SU-DHL-6 (cell line): ENCODE results near the gene LHPP.

ENCODE experiments used
- H2AFZ ChIP-seq: fragments of 200-600 bp; sonication (generic); 2 replicates; pipeline ENCODE4 v1.6.1; 2014; ENCODE audit warnings: low read depth, mild to moderate bottlenecking, moderate library complexity, mixed read lengths, antibody characterized with exemption, low read length; ENCODE audit not compliant: severe bottlenecking
- H3F3A ChIP-seq: fragments of 200-600 bp; shearing (Covaris generic); 2 replicates; pipeline ENCODE4 v1.6.0; 2016; ENCODE audit warnings: antibody characterized with exemption, mild to moderate bottlenecking; ENCODE audit not compliant: insufficient read depth
- H3K27ac ChIP-seq: fragments of 200-600 bp; sonication (generic); 2 replicates; pipeline ENCODE4 v1.5.1; 2016; ENCODE audit warnings: low read depth, mild to moderate bottlenecking, low read length, moderate library complexity, mixed read lengths
- H3K27me3 ChIP-seq: fragments of 200-600 bp; sonication (generic), shearing (Covaris generic); 2 replicates; pipeline ENCODE4 v1.6.0; 2014; ENCODE audit warnings: mild to moderate bottlenecking, low read length
- H3K36me3 ChIP-seq: fragments of 200-600 bp; sonication (generic); 2 replicates; pipeline ENCODE4 v1.6.1; 2014; ENCODE audit warnings: mild to moderate bottlenecking, low read length, mixed read lengths
- H3K4me2 ChIP-seq: fragments of 300-600, 200-600 bp; shearing (Covaris generic), sonication (generic); 2 replicates; pipeline ENCODE4 v1.6.0; 2014; ENCODE audit warnings: low read length, low read depth, mild to moderate bottlenecking; ENCODE audit not compliant: poor library complexity, severe bottlenecking
- H3K4me3 ChIP-seq: fragments of 200-600 bp; sonication (generic); 2 replicates; pipeline ENCODE4 v1.5.1; 2014; ENCODE audit warnings: antibody characterized with exemption, low read length, mild to moderate bottlenecking, mixed read lengths; ENCODE audit not compliant: insufficient read depth, poor library complexity, severe bottlenecking
- H3K79me2 ChIP-seq: fragments of 200-600 bp; sonication (generic); 2 replicates; pipeline ENCODE4 v1.6.1; 2014; ENCODE audit warnings: mild to moderate bottlenecking, low read length, moderate library complexity; ENCODE audit not compliant: insufficient read depth
- H3K9ac ChIP-seq: fragments of 200-600 bp; sonication (generic); 2 replicates; pipeline ENCODE4 v1.7.0; 2014; ENCODE audit warnings: mild to moderate bottlenecking, low read length
- H3K9me2 ChIP-seq: fragments of 200-600 bp; sonication (generic); replicated peaks from 2 replicates; pipeline ENCODE4 v1.6.1; 2014; ENCODE audit warnings: low read length; ENCODE audit not compliant: insufficient read depth
- H3K9me3 ChIP-seq: fragments of 200-600 bp; sonication (generic); 2 replicates; pipeline ENCODE4 v1.6.1; 2014; ENCODE audit warnings: low read length, mixed read lengths; ENCODE audit not compliant: insufficient read depth
- H4K20me1 ChIP-seq: fragments of 200-600 bp; sonication (generic); 2 replicates; pipeline ENCODE4 v1.6.1; 2014; ENCODE audit warnings: low read depth, mild to moderate bottlenecking, antibody characterized with exemption, low read length, moderate library complexity, mixed read lengths
- EZH2phosphoT487 ChIP-seq: fragments of 200-600 bp; sonication (generic), shearing (Covaris generic); conservative IDR thresholded peaks from 2 replicates; pipeline ENCODE4 v1.6.1; 2018; ENCODE audit warnings: mild to moderate bottlenecking, antibody characterized with exemption, low read length, moderate library complexity, mixed read lengths
- TF ChIP-seq, protein P1 (sequence below): fragments of 200-600 bp; sonication (generic); IDR thresholded peaks from one replicate; pipeline ENCODE4 v1.5.1; 2017; ENCODE audit warnings: antibody characterized with exemption, mild to moderate bottlenecking, low read length, moderate library complexity; ENCODE audit not compliant: insufficient read depth, poor library complexity, severe bottlenecking

Gene LHPP

DNA sequence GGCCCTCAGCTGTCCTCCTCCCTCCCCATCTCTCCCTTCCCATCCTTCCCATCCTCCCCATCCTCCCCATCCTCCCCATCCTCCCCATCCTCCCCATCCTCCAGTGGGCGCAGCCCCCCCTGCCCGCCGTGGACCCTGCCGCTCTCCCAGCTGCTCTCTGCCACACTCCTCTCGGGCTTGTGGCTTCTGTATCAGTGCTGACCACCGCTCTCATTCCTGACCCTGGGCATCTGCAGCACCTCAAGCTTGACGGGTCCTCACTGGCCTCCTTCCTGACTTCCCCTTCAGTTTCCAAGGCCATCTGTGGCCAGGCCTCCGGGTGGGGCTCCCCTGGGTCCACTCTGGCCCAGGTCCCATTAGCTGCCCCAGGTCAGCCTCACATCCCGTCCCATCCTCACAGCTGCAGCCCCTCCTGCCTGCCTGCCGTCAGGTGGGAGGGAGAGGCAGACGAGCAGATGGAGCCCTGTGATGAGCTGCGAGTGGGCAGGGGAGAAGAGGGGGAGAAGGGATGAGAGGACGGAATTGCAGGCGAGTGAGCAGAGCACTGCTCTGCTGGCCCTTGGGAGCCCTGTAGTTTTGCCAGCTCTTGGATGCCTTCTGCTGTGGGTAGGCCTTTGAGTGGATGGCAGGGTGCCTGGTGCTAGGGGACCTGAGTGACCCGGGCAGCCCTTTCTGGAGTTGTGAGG lies 35.7 kb downstream of the LHPP start:
- TF ChIP-seq EZH2phosphoT487 = no peak
- TF ChIP-seq, protein P1, sequence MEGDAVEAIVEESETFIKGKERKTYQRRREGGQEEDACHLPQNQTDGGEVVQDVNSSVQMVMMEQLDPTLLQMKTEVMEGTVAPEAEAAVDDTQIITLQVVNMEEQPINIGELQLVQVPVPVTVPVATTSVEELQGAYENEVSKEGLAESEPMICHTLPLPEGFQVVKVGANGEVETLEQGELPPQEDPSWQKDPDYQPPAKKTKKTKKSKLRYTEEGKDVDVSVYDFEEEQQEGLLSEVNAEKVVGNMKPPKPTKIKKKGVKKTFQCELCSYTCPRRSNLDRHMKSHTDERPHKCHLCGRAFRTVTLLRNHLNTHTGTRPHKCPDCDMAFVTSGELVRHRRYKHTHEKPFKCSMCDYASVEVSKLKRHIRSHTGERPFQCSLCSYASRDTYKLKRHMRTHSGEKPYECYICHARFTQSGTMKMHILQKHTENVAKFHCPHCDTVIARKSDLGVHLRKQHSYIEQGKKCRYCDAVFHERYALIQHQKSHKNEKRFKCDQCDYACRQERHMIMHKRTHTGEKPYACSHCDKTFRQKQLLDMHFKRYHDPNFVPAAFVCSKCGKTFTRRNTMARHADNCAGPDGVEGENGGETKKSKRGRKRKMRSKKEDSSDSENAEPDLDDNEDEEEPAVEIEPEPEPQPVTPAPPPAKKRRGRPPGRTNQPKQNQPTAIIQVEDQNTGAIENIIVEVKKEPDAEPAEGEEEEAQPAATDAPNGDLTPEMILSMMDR = no peak
- no peak overlapping the region for H3K27ac ChIP-seq
- no peaks in the 10 kb centered on the region for H3K79me2 ChIP-seq
- H3K27me3 ChIP-seq = no peaks in the 10 kb centered on the region
- no peak overlapping the region for H3K4me3 ChIP-seq
- no peaks in the 10 kb centered on the region for H3K9me2 ChIP-seq
- H3K4me2 ChIP-seq = no peak overlapping the region
- peaks cover 5% of the 10 kb centered on the region; the same call in 1 of the 2 replicates for H3K9me3 ChIP-seq
- no peak overlapping the region for H3K9ac ChIP-seq
- H3K36me3 ChIP-seq = peaks cover 7% of the 10 kb centered on the region; the same call in 1 of the 2 replicates
- no peak overlapping the region for H2AFZ ChIP-seq
- no peaks in the 10 kb centered on the region for H4K20me1 ChIP-seq
- H3F3A ChIP-seq = no peaks in the 10 kb centered on the region

DNA sequence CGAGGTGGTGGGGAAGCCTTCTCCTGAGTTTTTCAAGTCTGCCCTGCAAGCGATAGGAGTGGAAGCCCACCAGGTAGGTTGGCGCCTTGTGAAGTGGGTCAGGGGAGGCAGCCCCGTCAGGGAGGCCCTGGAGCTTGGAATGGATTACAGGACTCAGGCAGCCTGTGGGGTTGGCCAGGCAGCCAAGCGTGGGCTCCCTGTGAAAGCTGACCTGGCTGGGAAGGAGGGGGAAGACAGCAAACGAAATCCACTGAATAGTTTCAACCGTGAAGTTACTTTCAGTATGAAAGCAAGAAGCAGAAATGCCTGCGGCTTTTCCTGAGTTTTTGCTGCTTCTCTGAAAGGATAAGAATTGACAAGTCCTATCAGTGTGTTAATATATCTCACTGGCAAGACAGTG lies 36.4 kb downstream of the LHPP start:
- no peak for TF ChIP-seq EZH2phosphoT487
- TF ChIP-seq, protein P1 = no peak
- Histone ChIP-seq H3K4me3 (no peak overlapping the region), H3K27me3 (no peaks in the 10 kb centered on the region), H3K4me2 (no peak overlapping the region), H3K9me2 (no peaks in the 10 kb centered on the region), H2AFZ (no peak overlapping the region), H3F3A (no peaks in the 10 kb centered on the region), H3K79me2 (no peaks in the 10 kb centered on the region), H3K36me3 (peaks cover 7% of the 10 kb centered on the region; the same call in 1 of the 2 replicates), H3K9me3 (peaks cover 5% of the 10 kb centered on the region; the same call in 1 of the 2 replicates), H4K20me1 (no peaks in the 10 kb centered on the region), H3K27ac (no peak overlapping the region), H3K9ac (no peak overlapping the region)

DNA sequence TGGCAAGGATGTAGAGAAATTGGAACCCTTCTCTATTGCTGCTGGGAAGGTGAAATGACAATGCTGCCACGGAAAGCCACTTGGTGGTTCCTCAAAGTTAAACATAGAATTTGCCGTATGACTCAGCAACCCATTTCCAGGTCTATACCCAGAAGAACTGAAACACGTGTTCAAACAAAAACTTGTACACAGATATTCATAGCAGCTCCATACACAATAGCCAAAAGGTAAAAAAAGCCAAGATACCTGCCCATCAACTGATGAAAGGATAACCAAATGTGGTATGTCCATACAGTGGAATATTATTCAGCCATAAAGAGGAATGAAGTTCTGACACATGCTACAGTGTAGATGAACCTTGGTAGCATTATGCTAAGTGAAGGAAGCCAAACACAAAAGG lies 39.1 kb downstream of the LHPP start:
- H3K9ac ChIP-seq = no peak overlapping the region
- peaks cover 5% of the 10 kb centered on the region; the same call in 1 of the 2 replicates for H3K9me3 ChIP-seq
- TF ChIP-seq, protein P1 = no peak
- no peak for TF ChIP-seq EZH2phosphoT487
- H3K9me2 ChIP-seq = no peaks in the 10 kb centered on the region
- peaks cover 7% of the 10 kb centered on the region; the same call in 1 of the 2 replicates for H3K36me3 ChIP-seq
- no peaks in the 10 kb centered on the region for H4K20me1 ChIP-seq
- H3K27ac ChIP-seq = no peak overlapping the region
- H3K4me3 ChIP-seq = no peak overlapping the region
- H2AFZ ChIP-seq = no peak overlapping the region
- H3K4me2 ChIP-seq = no peak overlapping the region
- H3K79me2 ChIP-seq = no peaks in the 10 kb centered on the region
- H3K27me3 ChIP-seq = no peaks in the 10 kb centered on the region
- H3F3A ChIP-seq = 0 out of 2 replicates have a peak, but pooled peaks cover 8% of the 10 kb centered on the region
